ENCODE measurements around the gene MEFV. TPM values are rescaled to one million over a fixed set of nuclear protein-coding genes. Genes with fewer than 3 reads are reported as not detected.

MEFV gene
- total RNA-seq, 1 experiment from 2014 or later: not detected

GRCh38 chr16:3285131-3285530 is 28.7 kb upstream of the MEFV start:
- Mint-ChIP-seq H3K36me3 (ENCODE audit: insufficient read depth, unreplicated experiment) (peaks cover 80% of the 10 kb centered on the region), H3K27me3 (ENCODE audit: unreplicated experiment) (no peaks in the 10 kb centered on the region), H3K4me1 (ENCODE audit: low read depth, unreplicated experiment) (peaks cover 10% of the 10 kb centered on the region), H3K9me3 (ENCODE audit: low read depth, unreplicated experiment) (no peaks in the 10 kb centered on the region), H3K27ac (ENCODE audit: unreplicated experiment) (no peak overlapping the region), H3K4me3 (ENCODE audit: low read depth, unreplicated experiment) (peak overlapping the region; percentile 90)
- intact Hi-C loops (cut with micrococcal nuclease; ENCODE audit: unreplicated experiment): loop anchor here (10.0 kb wide), 1 partner anchor 220 kb away; the partner anchor contains the start of gene CLUAP1
- CTCF ChIA-PET: no interaction called here
- DNase-seq: no peak
- TF ChIP-seq CTCF (IDR thresholded peaks at IDR 0.05; ENCODE audit: unreplicated experiment): no peak
- no TSS peak for BruUV-seq (replicated peaks)

GRCh38 chr16:3283543-3284447 is 27.4 kb upstream of the MEFV start:
- Mint-ChIP-seq H3K4me1 (ENCODE audit: low read depth, unreplicated experiment) (peaks cover 10% of the 10 kb centered on the region), H3K36me3 (ENCODE audit: insufficient read depth, unreplicated experiment) (peaks cover 67% of the 10 kb centered on the region), H3K27me3 (ENCODE audit: unreplicated experiment) (peaks cover 2% of the 10 kb centered on the region), H3K27ac (ENCODE audit: unreplicated experiment) (peak overlapping the region; percentile 95), H3K9me3 (ENCODE audit: low read depth, unreplicated experiment) (no peaks in the 10 kb centered on the region), H3K4me3 (ENCODE audit: low read depth, unreplicated experiment) (peak overlapping the region; percentile 90)
- intact Hi-C loops (cut with micrococcal nuclease; ENCODE audit: unreplicated experiment): loop anchor here (10.0 kb wide), 1 partner anchor 221 kb away; the partner anchor contains the start of gene CLUAP1
- no peak for TF ChIP-seq CTCF (IDR thresholded peaks at IDR 0.05; ENCODE audit: unreplicated experiment)
- CTCF ChIA-PET: interaction anchor here (1.3 kb wide), 2 partner anchors 17 to 40 kb away, joined by 5 read pairs; no protein-coding TSS in a partner anchor
- TSS peak; percentile 33 for BruUV-seq (replicated peaks)
- no peak for DNase-seq

- intact Hi-C loops (cut with micrococcal nuclease; ENCODE audit: unreplicated experiment): loop anchor here (10.0 kb wide), 1 partner anchor 222 kb away; the partner anchor contains the start of gene CLUAP1
- no peak for TF ChIP-seq CTCF (IDR thresholded peaks at IDR 0.05; ENCODE audit: unreplicated experiment)
- peaks cover 10% of the 10 kb centered on the region for H3K4me1 Mint-ChIP-seq (ENCODE audit: low read depth, unreplicated experiment)
- H3K9me3 Mint-ChIP-seq (ENCODE audit: low read depth, unreplicated experiment): no peaks in the 10 kb centered on the region
- CTCF ChIA-PET: interaction anchor here (0.9 to 1.3 kb wide), 6 partner anchors 11 to 251 kb away, joined by 3 to 5 read pairs (median 4); no protein-coding TSS in a partner anchor
- DNase-seq: peak; percentile 98
- H3K4me3 Mint-ChIP-seq (ENCODE audit: low read depth, unreplicated experiment): peak within 1 kb of the TSS; percentile 90
- peaks cover 11% of the 10 kb centered on the region for H3K27me3 Mint-ChIP-seq (ENCODE audit: unreplicated experiment)
- H3K36me3 Mint-ChIP-seq (ENCODE audit: insufficient read depth, unreplicated experiment): peaks cover 59% of the 10 kb centered on the region
- peak within 1 kb of the TSS; percentile 95 for H3K27ac Mint-ChIP-seq (ENCODE audit: unreplicated experiment)
- BruUV-seq (replicated peaks): TSS peak; percentile 84
Measured at GRCh38 chr16:3282730-3283542, 26.5 kb upstream of the MEFV start, which contains the start of gene ZNF263. TSS of gene ZNF263 (plus strand) at chr16:3283491. CDS start at chr16:3283819, 328 bp downstream.

GRCh38 chr16:3282103-3282729 is 25.8 kb upstream of the MEFV start:
- peak overlapping the region; percentile 90 for H3K4me3 Mint-ChIP-seq (ENCODE audit: low read depth, unreplicated experiment)
- DNase-seq: peak; percentile 61
- H3K36me3 Mint-ChIP-seq (ENCODE audit: insufficient read depth, unreplicated experiment): peaks cover 51% of the 10 kb centered on the region
- H3K27me3 Mint-ChIP-seq (ENCODE audit: unreplicated experiment): peaks cover 18% of the 10 kb centered on the region
- no peaks in the 10 kb centered on the region for H3K9me3 Mint-ChIP-seq (ENCODE audit: low read depth, unreplicated experiment)
- CTCF ChIA-PET: interaction anchor here (0.9 to 1.3 kb wide), 6 partner anchors 10 to 251 kb away, joined by 3 to 5 read pairs (median 4); no protein-coding TSS in a partner anchor
- peak overlapping the region; percentile 95 for H3K27ac Mint-ChIP-seq (ENCODE audit: unreplicated experiment)
- no peak for TF ChIP-seq CTCF (IDR thresholded peaks at IDR 0.05; ENCODE audit: unreplicated experiment)
- H3K4me1 Mint-ChIP-seq (ENCODE audit: low read depth, unreplicated experiment): peaks cover 10% of the 10 kb centered on the region
- intact Hi-C loops (cut with micrococcal nuclease; ENCODE audit: unreplicated experiment): loop anchor here (10.0 kb wide), 1 partner anchor 223 kb away; the partner anchor contains the start of gene CLUAP1
- BruUV-seq (replicated peaks): no TSS peak

All from Calu3 (cell line).